K562 (cell line): Measurements from ENCODE around the gene APOBEC3G. TPM values are rescaled to one million over a fixed set of nuclear protein-coding genes. Genes with fewer than 3 reads are reported as not detected.

Experiments used
- ARID1B ChIP-seq: fragments of 450-650 bp; IDR thresholded peaks from 2 replicates; pipeline ENCODE4 v1.6.1; 2016; ENCODE audit warnings: antibody characterized with exemption, mild to moderate bottlenecking, inconsistent platforms
- BDP1 ChIP-seq: IDR thresholded peaks from 3 replicates; pipeline ENCODE4 v1.6.1; 2011; ENCODE audit not compliant: insufficient read length, insufficient read depth
- CBX5 ChIP-seq: IDR thresholded peaks from 2 replicates; pipeline ENCODE4 v1.6.1; 2014; ENCODE audit warnings: low read depth, borderline replicate concordance
- CHCHD3 ChIP-seq: fragments of 250-450 bp; sonication (Bioruptor Pico); IDR thresholded peaks from 2 replicates; pipeline ENCODE4 v2.1.2; 2022; ENCODE audit warnings: mild to moderate bottlenecking
- CTBP1 ChIP-seq: fragments of 450-650 bp; IDR thresholded peaks from 2 replicates; pipeline ENCODE4 v1.6.1; 2016; ENCODE audit warnings: borderline replicate concordance
- GTF2A2 ChIP-seq: IDR thresholded peaks from 2 replicates; pipeline ENCODE4 v1.6.1; 2016; ENCODE audit warnings: mild to moderate bottlenecking, missing genetic modification characterization, missing compliant biosample characterization
- GTF2E2 ChIP-seq: fragments of 200-800 bp; sonication (Bioruptor generic); IDR thresholded peaks from 2 replicates; pipeline ENCODE4 v1.6.1; 2016; ENCODE audit warnings: missing genetic modification characterization, missing compliant biosample characterization
- HMG20A ChIP-seq: fragments of 450-650 bp; formaldehyde crosslinking; conservative IDR thresholded peaks from 2 replicates; pipeline ENCODE4 v1.4.0; 2020; ENCODE audit warnings: mild to moderate bottlenecking, mixed read lengths
- NRF1 ChIP-seq, 2 experiments: fragments of 450-650 bp; IDR thresholded peaks in 1 of 2; conservative IDR thresholded peaks in 1 of 2; 2 replicates each; pipeline ENCODE4 v1.6.1; 2014; ENCODE audit warnings: mild to moderate bottlenecking in 2 of 2
- RHOXF2B ChIP-seq: fragments of 250-450 bp; sonication (Bioruptor Pico); conservative IDR thresholded peaks from 2 replicates; pipeline ENCODE4 v1.5.1; 2021
- SIN3A ChIP-seq, 2 experiments: fragments of 150-350 bp in 1 of 2; IDR thresholded peaks; 2 replicates each; pipeline ENCODE4 v1.6.1; 2011 to 2016; ENCODE audit warnings: borderline replicate concordance in 2 of 2, low read depth in 2 of 2, low read length in 2 of 2, mild to moderate bottlenecking in 2 of 2, moderate library complexity in 2 of 2; ENCODE audit not compliant: control insufficient read depth in 1 of 2
- ZNF217 ChIP-seq: sonication (generic); formaldehyde crosslinking; IDR thresholded peaks from 2 replicates; pipeline ENCODE4 v1.8.0; 2022; ENCODE audit warnings: mild to moderate bottlenecking, missing genetic modification reagents
- polyA plus RNA-seq, 8 experiments: library from polyadenylated mRNA; depleted of rRNA in 4 of 8; stranded (reverse) in 5 of 8; unstranded in 3 of 8; fragments of >200 nt; fragmentation: Nextera tagmentation in 2 of 8; fragmentation: Illumina TruSeq in 1 of 8; extraction: Ambion mirVana in 2 of 8; extraction: Trizol in 1 of 8; gene quantifications; 2 replicates each; pipeline versions ENCODE4 v1.2.1 to v1.2.3, GENCODE V29; 2011 to 2014; ENCODE audit warnings: inconsistent platforms in 1 of 8, missing spikeins in 1 of 8
- total RNA-seq, 7 experiments: library from RNA; depleted of rRNA in 6 of 7; stranded (reverse); fragments of >200 nt in 6 of 7; fragmentation: Illumina TruSeq in 2 of 7; extraction: Trizol in 2 of 7; gene quantifications; 2 replicates each; pipeline versions ENCODE4 v1.2.1 to v1.2.3, GENCODE V29; 2011 to 2021; ENCODE audit warnings: low replicate concordance in 1 of 7
- TF ChIP-seq, protein P1 (sequence below), 2 experiments: fragments of 450-650 bp; formaldehyde crosslinking in 1 of 2; IDR thresholded peaks; 2 replicates each; pipeline versions ENCODE4 v1.4.0 to v1.6.1; 2014 to 2020; ENCODE audit warnings: mild to moderate bottlenecking in 2 of 2, borderline replicate concordance in 1 of 2, low read depth in 1 of 2
- TF ChIP-seq, protein P2 (sequence below), 2 experiments: fragments of 150-350 bp in 1 of 2; IDR thresholded peaks; 2 replicates each; pipeline ENCODE4 v1.6.1; 2012 to 2016; ENCODE audit warnings: low read depth in 2 of 2, low read length in 2 of 2, mild to moderate bottlenecking in 1 of 2, moderate library complexity in 1 of 2
- TF ChIP-seq, protein P3 (sequence below): fragments of 450-650 bp; formaldehyde crosslinking; IDR thresholded peaks from 2 replicates; pipeline ENCODE4 v1.4.0; 2020; ENCODE audit warnings: mild to moderate bottlenecking, mixed read lengths
- TF ChIP-seq, protein P4 (sequence below): fragments of 250-450 bp; sonication (Bioruptor Pico); IDR thresholded peaks from 2 replicates; pipeline ENCODE4 v1.9.0; 2021; ENCODE audit warnings: mild to moderate bottlenecking

Gene APOBEC3G
- total and polyA plus RNA-seq, 9 of the 15 experiments (the other 6 are each of a cell fraction or from before 2014, with no cell fraction given): 5.2 to 20.8 (median 11.4) TPM

DNA sequence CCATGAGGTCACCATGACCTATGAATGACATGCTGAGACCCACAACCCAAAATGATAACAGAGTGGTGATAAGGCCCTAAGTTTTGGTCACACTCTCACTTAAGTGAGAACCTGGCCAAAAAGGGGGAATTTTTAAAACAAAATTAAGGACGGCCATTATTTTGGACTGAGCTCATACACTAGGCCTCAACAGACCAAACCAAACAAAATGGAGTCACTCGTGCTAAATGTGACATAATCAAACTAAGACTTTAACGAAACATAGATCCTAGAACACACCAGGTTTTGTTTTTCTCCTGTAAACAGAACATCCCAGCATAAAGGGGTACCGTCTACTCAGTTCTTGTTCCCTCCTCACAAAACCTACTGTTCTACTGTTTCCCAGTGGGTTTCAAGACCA, 31.4 kb downstream of the APOBEC3G start (continued):
- TF ChIP-seq, protein P1, sequence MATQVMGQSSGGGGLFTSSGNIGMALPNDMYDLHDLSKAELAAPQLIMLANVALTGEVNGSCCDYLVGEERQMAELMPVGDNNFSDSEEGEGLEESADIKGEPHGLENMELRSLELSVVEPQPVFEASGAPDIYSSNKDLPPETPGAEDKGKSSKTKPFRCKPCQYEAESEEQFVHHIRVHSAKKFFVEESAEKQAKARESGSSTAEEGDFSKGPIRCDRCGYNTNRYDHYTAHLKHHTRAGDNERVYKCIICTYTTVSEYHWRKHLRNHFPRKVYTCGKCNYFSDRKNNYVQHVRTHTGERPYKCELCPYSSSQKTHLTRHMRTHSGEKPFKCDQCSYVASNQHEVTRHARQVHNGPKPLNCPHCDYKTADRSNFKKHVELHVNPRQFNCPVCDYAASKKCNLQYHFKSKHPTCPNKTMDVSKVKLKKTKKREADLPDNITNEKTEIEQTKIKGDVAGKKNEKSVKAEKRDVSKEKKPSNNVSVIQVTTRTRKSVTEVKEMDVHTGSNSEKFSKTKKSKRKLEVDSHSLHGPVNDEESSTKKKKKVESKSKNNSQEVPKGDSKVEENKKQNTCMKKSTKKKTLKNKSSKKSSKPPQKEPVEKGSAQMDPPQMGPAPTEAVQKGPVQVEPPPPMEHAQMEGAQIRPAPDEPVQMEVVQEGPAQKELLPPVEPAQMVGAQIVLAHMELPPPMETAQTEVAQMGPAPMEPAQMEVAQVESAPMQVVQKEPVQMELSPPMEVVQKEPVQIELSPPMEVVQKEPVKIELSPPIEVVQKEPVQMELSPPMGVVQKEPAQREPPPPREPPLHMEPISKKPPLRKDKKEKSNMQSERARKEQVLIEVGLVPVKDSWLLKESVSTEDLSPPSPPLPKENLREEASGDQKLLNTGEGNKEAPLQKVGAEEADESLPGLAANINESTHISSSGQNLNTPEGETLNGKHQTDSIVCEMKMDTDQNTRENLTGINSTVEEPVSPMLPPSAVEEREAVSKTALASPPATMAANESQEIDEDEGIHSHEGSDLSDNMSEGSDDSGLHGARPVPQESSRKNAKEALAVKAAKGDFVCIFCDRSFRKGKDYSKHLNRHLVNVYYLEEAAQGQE (IDR thresholded peaks at IDR 0.05; ENCODE audit: borderline replicate concordance): no peak
- TF ChIP-seq, protein P1 (CRISPR knock-in tag; IDR thresholded peaks at IDR 0.05; ENCODE audit: low read depth): no peak
- TF ChIP-seq ZNF217 (CRISPR knock-in tag) (no peak), CHCHD3 (no peak), RHOXF2B (CRISPR knock-in tag) (no peak), GTF2A2 (tag) (peak; percentile 84), GTF2E2 (tag) (no peak), BDP1 (no peak), CBX5 (no peak), NRF1 (conservative IDR thresholded peaks at IDR 0.05 in 1 of 2, IDR thresholded peaks at IDR 0.05 in 1 of 2) (no peak), HMG20A (no peak), SIN3A (IDR thresholded peaks at IDR 0.05; ENCODE audit: borderline replicate concordance in 2 of 2, control insufficient read depth in 1 of 2, low read depth in 2 of 2, low read length in 2 of 2) (no peak), CTBP1 (no peak), ARID1B (no peak)
- TF ChIP-seq, protein P2, sequence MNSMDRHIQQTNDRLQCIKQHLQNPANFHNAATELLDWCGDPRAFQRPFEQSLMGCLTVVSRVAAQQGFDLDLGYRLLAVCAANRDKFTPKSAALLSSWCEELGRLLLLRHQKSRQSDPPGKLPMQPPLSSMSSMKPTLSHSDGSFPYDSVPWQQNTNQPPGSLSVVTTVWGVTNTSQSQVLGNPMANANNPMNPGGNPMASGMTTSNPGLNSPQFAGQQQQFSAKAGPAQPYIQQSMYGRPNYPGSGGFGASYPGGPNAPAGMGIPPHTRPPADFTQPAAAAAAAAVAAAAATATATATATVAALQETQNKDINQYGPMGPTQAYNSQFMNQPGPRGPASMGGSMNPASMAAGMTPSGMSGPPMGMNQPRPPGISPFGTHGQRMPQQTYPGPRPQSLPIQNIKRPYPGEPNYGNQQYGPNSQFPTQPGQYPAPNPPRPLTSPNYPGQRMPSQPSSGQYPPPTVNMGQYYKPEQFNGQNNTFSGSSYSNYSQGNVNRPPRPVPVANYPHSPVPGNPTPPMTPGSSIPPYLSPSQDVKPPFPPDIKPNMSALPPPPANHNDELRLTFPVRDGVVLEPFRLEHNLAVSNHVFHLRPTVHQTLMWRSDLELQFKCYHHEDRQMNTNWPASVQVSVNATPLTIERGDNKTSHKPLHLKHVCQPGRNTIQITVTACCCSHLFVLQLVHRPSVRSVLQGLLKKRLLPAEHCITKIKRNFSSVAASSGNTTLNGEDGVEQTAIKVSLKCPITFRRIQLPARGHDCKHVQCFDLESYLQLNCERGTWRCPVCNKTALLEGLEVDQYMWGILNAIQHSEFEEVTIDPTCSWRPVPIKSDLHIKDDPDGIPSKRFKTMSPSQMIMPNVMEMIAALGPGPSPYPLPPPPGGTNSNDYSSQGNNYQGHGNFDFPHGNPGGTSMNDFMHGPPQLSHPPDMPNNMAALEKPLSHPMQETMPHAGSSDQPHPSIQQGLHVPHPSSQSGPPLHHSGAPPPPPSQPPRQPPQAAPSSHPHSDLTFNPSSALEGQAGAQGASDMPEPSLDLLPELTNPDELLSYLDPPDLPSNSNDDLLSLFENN (IDR thresholded peaks at IDR 0.05; ENCODE audit: low read depth in 2 of 2, low read length in 2 of 2): no peak
- TF ChIP-seq, protein P3, sequence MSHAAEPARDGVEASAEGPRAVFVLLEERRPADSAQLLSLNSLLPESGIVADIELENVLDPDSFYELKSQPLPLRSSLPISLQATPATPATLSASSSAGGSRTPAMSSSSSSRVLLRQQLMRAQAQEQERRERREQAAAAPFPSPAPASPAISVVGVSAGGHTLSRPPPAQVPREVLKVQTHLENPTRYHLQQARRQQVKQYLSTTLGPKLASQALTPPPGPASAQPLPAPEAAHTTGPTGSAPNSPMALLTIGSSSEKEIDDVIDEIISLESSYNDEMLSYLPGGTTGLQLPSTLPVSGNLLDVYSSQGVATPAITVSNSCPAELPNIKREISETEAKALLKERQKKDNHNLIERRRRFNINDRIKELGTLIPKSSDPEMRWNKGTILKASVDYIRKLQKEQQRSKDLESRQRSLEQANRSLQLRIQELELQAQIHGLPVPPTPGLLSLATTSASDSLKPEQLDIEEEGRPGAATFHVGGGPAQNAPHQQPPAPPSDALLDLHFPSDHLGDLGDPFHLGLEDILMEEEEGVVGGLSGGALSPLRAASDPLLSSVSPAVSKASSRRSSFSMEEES (CRISPR knock-in tag): no peak
- TF ChIP-seq, protein P4, sequence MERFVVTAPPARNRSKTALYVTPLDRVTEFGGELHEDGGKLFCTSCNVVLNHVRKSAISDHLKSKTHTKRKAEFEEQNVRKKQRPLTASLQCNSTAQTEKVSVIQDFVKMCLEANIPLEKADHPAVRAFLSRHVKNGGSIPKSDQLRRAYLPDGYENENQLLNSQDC (CRISPR knock-in tag): no peak
